Measurements from ENCODE around the gene PTPRS. TPM values are rescaled to one million over a fixed set of nuclear protein-coding genes. Genes with fewer than 3 reads are reported as not detected.

The PTPRS gene
- total RNA-seq, 1 donor, result 218 TPM

DNA sequence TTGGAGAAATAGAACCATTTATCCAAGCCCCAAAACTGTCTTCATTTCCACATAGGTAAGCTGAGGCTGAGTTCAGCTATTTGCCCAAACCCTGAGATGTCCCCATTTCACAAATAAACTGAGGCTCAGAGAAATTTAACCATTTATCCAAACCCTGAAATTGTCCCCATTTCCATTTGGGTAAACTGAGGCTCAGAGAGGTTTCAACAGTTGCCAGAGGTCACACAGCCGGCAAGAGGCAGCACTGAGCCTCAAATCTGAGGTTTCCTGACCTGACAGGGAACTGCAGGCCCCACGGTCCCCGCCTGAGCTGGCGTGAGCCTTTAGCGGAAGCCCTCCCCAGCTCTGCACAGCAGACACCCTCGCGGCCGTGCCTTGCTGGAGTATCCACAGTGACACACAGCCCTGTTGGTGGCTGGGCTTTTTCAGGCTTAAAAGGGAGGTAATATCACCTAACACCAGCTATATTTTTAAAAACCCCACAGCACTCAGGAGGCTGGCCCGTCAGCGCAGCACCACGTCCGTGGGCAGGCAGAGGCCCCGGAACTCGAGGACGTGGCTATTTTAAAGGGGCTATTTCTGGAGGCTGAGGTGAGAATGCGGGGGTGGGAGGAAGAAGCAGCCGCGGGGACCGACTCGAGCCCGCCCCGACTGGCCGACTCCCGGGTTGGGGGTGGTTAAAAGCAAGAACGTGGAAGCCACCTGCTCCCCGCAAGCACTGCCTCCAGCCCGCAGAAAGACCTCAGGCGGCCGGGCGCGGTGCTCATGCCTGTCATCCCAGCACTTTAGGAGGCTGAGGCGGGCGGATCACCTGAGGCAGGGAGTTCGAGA lies 18.5 kb downstream of the PTPRS start:
- H2AFZ ChIP-seq (ENCODE audit: low read length), result no peak overlapping the region
- no peak overlapping the region for H3K27ac ChIP-seq (ENCODE audit: low read depth, low read length)
- no peaks in the 10 kb centered on the region for H3K79me2 ChIP-seq (ENCODE audit: insufficient read depth, low read length)
- peaks cover 2% of the 10 kb centered on the region for H4K20me1 ChIP-seq (ENCODE audit: insufficient read depth, low read length)
- peak overlapping the region; percentile 24 for H3K4me2 ChIP-seq (ENCODE audit: insufficient read depth, low read length)
- no peaks in the 10 kb centered on the region for H3K36me3 ChIP-seq (ENCODE audit: insufficient read depth, low read length)
- peak; percentile 84 for DNase-seq (ENCODE audit: insufficient read length, low spot score, missing footprints)
- no peak overlapping the region for H3K4me3 ChIP-seq (ENCODE audit: insufficient read depth, low read length)
- H3K9me3 ChIP-seq (ENCODE audit: low read depth, low read length), result no peaks in the 10 kb centered on the region
- H3K27me3 ChIP-seq (ENCODE audit: insufficient read depth, low read length), result peaks cover 7% of the 10 kb centered on the region
- H3K4me1 ChIP-seq (ENCODE audit: insufficient read depth, low read length), result no peaks in the 10 kb centered on the region
- no peak for TF ChIP-seq CTCF (IDR thresholded peaks at IDR 0.05; ENCODE audit: extremely low read depth, low read depth, low read length)

- no peak for TF ChIP-seq CTCF (IDR thresholded peaks at IDR 0.05; ENCODE audit: extremely low read depth, low read depth, low read length)
- H3K79me2 ChIP-seq (ENCODE audit: insufficient read depth, low read length), result no peaks in the 10 kb centered on the region
Observed at GRCh38 chr19:5321066-5321642, 19.5 kb downstream of the PTPRS start.

GRCh38 chr19:5319516-5319915 lies 21.1 kb downstream of the PTPRS start:
- peaks cover 3% of the 10 kb centered on the region for H3K27me3 ChIP-seq (ENCODE audit: insufficient read depth, low read length)
- H2AFZ ChIP-seq (ENCODE audit: low read length), result no peak overlapping the region
- no peaks in the 10 kb centered on the region for H3K36me3 ChIP-seq (ENCODE audit: insufficient read depth, low read length)
- H3K4me3 ChIP-seq (ENCODE audit: insufficient read depth, low read length), result no peak overlapping the region
- no peaks in the 10 kb centered on the region for H3K79me2 ChIP-seq (ENCODE audit: insufficient read depth, low read length)
- H3K4me1 ChIP-seq (ENCODE audit: insufficient read depth, low read length), result peaks cover 5% of the 10 kb centered on the region
- H3K4me2 ChIP-seq (ENCODE audit: insufficient read depth, low read length), result no peak overlapping the region
- no peak for DNase-seq (ENCODE audit: insufficient read length, low spot score, missing footprints)
- no peak for TF ChIP-seq CTCF (IDR thresholded peaks at IDR 0.05; ENCODE audit: extremely low read depth, low read depth, low read length)
- no peaks in the 10 kb centered on the region for H3K9me3 ChIP-seq (ENCODE audit: low read depth, low read length)
- H4K20me1 ChIP-seq (ENCODE audit: insufficient read depth, low read length), result peaks cover 8% of the 10 kb centered on the region
- no peak overlapping the region for H3K27ac ChIP-seq (ENCODE audit: low read depth, low read length)

More at GRCh38 chr19:5321066-5321642, 19.5 kb downstream of the PTPRS start:
- no peak overlapping the region for H2AFZ ChIP-seq (ENCODE audit: low read length)
- H3K27ac ChIP-seq (ENCODE audit: low read depth, low read length), result no peak overlapping the region
- H3K4me2 ChIP-seq (ENCODE audit: insufficient read depth, low read length), result no peak overlapping the region
- H3K9me3 ChIP-seq (ENCODE audit: low read depth, low read length), result no peaks in the 10 kb centered on the region
- no peaks in the 10 kb centered on the region for H3K36me3 ChIP-seq (ENCODE audit: insufficient read depth, low read length)
- H3K4me1 ChIP-seq (ENCODE audit: insufficient read depth, low read length), result no peaks in the 10 kb centered on the region
- peaks cover 7% of the 10 kb centered on the region for H3K27me3 ChIP-seq (ENCODE audit: insufficient read depth, low read length)
- peak; percentile 29 for DNase-seq (ENCODE audit: insufficient read length, low spot score, missing footprints)
- H3K4me3 ChIP-seq (ENCODE audit: insufficient read depth, low read length), result no peak overlapping the region
- peaks cover 2% of the 10 kb centered on the region for H4K20me1 ChIP-seq (ENCODE audit: insufficient read depth, low read length)

- Histone ChIP-seq H3K4me2 (ENCODE audit: insufficient read depth, low read length) (no peak overlapping the region), H3K27me3 (ENCODE audit: insufficient read depth, low read length) (peaks cover 3% of the 10 kb centered on the region), H2AFZ (ENCODE audit: low read length) (no peak overlapping the region), H4K20me1 (ENCODE audit: insufficient read depth, low read length) (peaks cover 8% of the 10 kb centered on the region), H3K36me3 (ENCODE audit: insufficient read depth, low read length) (no peaks in the 10 kb centered on the region), H3K9me3 (ENCODE audit: low read depth, low read length) (no peaks in the 10 kb centered on the region), H3K27ac (ENCODE audit: low read depth, low read length) (no peak overlapping the region), H3K4me3 (ENCODE audit: insufficient read depth, low read length) (no peak overlapping the region), H3K4me1 (ENCODE audit: insufficient read depth, low read length) (peaks cover 5% of the 10 kb centered on the region), H3K79me2 (ENCODE audit: insufficient read depth, low read length) (no peaks in the 10 kb centered on the region)
- DNase-seq (ENCODE audit: insufficient read length, low spot score, missing footprints), result peak; percentile 42
- TF ChIP-seq CTCF (IDR thresholded peaks at IDR 0.05; ENCODE audit: extremely low read depth, low read depth, low read length), result no peak
Observed at GRCh38 chr19:5318306-5318705, 22.3 kb downstream of the PTPRS start.

Measured in osteoblast (primary cell).